Endothelial cell of umbilical vein (primary cell): ENCODE data around the gene PPFIA2. TPM values are rescaled to one million over a fixed set of nuclear protein-coding genes. Genes with fewer than 3 reads are reported as not detected.

Experiments used
- BruUV-seq: library from RNA; stranded (reverse); fragments of 400-500 nt; replicated peaks from 2 replicates; lab custom pipeline; 2021; lab: Mats Ljungman, UMichigan
- CTCF ChIA-PET: fragments of 300-600, 350-600 bp; sonication (Branson Sonifier 250); formaldehyde crosslinking; loops from one replicate; lab custom pipeline; 2021; ENCODE audit warnings: antibody characterized with exemption, inconsistent platforms; lab: Charles Lee
- POLR2A ChIA-PET: fragments of 300-600, 350-600 bp; sonication (Branson Sonifier 250); formaldehyde crosslinking; loops from one replicate; lab custom pipeline; 2021; ENCODE audit warnings: antibody characterized with exemption, inconsistent platforms; lab: Charles Lee
- DNase-seq: peaks from one replicate; pipeline ENCODE4 v3.0.0-alpha.2; 2011; ENCODE audit warnings: low read depth, low spot score
- FAIRE-seq: peaks from 2 replicates; lab custom pipeline; 2011; peaks lifted over from hg19 to GRCh38; lab: Jason Lieb, UNC
- H2AFZ ChIP-seq: 2 replicates; pipeline ENCODE4 v1.6.0; 2012; ENCODE audit warnings: low read depth, low read length, control low read depth, inconsistent platforms
- H3K27ac ChIP-seq: 2 replicates; pipeline ENCODE4 v1.5.1; 2011; ENCODE audit warnings: low read depth, mild to moderate bottlenecking, control low read depth, low read length, moderate library complexity; ENCODE audit not compliant: insufficient read depth
- H3K27me3 ChIP-seq, 2 experiments: 2 replicates each; pipeline versions ENCODE4 v1.6.0 to v1.6.1; 2011; ENCODE audit warnings: low read length in 2 of 2, mixed read lengths in 1 of 2; ENCODE audit not compliant: control insufficient read depth in 2 of 2, insufficient read depth in 2 of 2
- H3K36me3 ChIP-seq, 2 experiments: 2 replicates in 1 of 2; 3 replicates in 1 of 2; pipeline ENCODE4 v1.5.1; 2011; ENCODE audit warnings: low read length in 2 of 2, mild to moderate bottlenecking in 1 of 2, moderate library complexity in 1 of 2; ENCODE audit not compliant: control insufficient read depth in 2 of 2, insufficient read depth in 2 of 2; ENCODE audit errors: extremely low read depth in 1 of 2
- H3K4me1 ChIP-seq: 3 replicates; pipeline ENCODE4 v1.5.1; 2011; ENCODE audit warnings: mild to moderate bottlenecking, low read length; ENCODE audit not compliant: control insufficient read depth, insufficient read depth; ENCODE audit errors: extremely low read depth
- H3K4me2 ChIP-seq: 2 replicates; pipeline ENCODE4 v1.6.1; 2011; ENCODE audit warnings: low read length, control low read depth, mixed read lengths; ENCODE audit not compliant: insufficient read depth
- H3K4me3 ChIP-seq, 3 experiments: fragments of 200-600 bp in 1 of 3; sonication (generic), shearing (Covaris generic) in 1 of 3; replicated peaks in 1 of 3; 2 replicates each; pipeline ENCODE4 v1.5.1; 2011 to 2016; ENCODE audit warnings: control low read depth in 3 of 3, low read length in 3 of 3, mild to moderate bottlenecking in 2 of 3, inconsistent platforms in 1 of 3, low read depth in 1 of 3, moderate library complexity in 1 of 3; ENCODE audit not compliant: insufficient read depth in 1 of 3
- H3K79me2 ChIP-seq: 2 replicates; pipeline ENCODE4 v1.6.0; 2012; ENCODE audit warnings: low read length, inconsistent platforms; ENCODE audit not compliant: control insufficient read depth, insufficient read depth
- H3K9ac ChIP-seq: replicated peaks from 2 replicates; pipeline ENCODE3; 2011; ENCODE audit warnings: low read length, control low read depth; ENCODE audit not compliant: insufficient read depth; ENCODE audit errors: extremely low read depth
- H3K9me1 ChIP-seq: replicated peaks from 3 replicates; pipeline ENCODE4 v1.6.0; 2011; ENCODE audit warnings: mild to moderate bottlenecking, low read length; ENCODE audit not compliant: control insufficient read depth, insufficient read depth; ENCODE audit errors: extremely low read depth
- H3K9me3 ChIP-seq: replicated peaks from 2 replicates; pipeline ENCODE4 v1.5.1; 2012; ENCODE audit warnings: low read length, inconsistent platforms; ENCODE audit not compliant: control insufficient read depth, insufficient read depth
- H4K20me1 ChIP-seq: replicated peaks from 2 replicates; pipeline ENCODE3; 2011; ENCODE audit warnings: mild to moderate bottlenecking, low read length; ENCODE audit not compliant: control insufficient read depth, insufficient read depth; ENCODE audit errors: extremely low read depth
- EZH2 ChIP-seq: IDR thresholded peaks from 2 replicates; pipeline ENCODE4 v1.6.1; 2012; ENCODE audit warnings: borderline replicate concordance, low read depth, mild to moderate bottlenecking, moderate library complexity, low read length, inconsistent platforms; ENCODE audit not compliant: severe bottlenecking
- FOS ChIP-seq: IDR thresholded peaks from 2 replicates; pipeline ENCODE4 v1.6.1; 2011; ENCODE audit warnings: mild to moderate bottlenecking, low read length, moderate library complexity, borderline replicate concordance; ENCODE audit not compliant: insufficient read depth
- GATA2 ChIP-seq: IDR thresholded peaks from 2 replicates; pipeline ENCODE4 v1.7.0; 2011; ENCODE audit warnings: low read depth, mild to moderate bottlenecking, moderate library complexity, mixed read lengths, low read length; ENCODE audit not compliant: insufficient read length, insufficient read depth
- JUN ChIP-seq: IDR thresholded peaks from 2 replicates; pipeline ENCODE4 v1.6.1; 2011; ENCODE audit warnings: borderline replicate concordance, low read depth; ENCODE audit not compliant: insufficient read length, insufficient read depth
- MYC ChIP-seq: IDR thresholded peaks from one replicate; pipeline ENCODE4 v1.6.1; 2011; ENCODE audit warnings: mild to moderate bottlenecking, low read depth, low read length
- POLR2A ChIP-seq: IDR thresholded peaks from 2 replicates; pipeline ENCODE4 v1.6.1; 2012; ENCODE audit warnings: low read depth, mild to moderate bottlenecking, control low read depth, low read length
- POLR2AphosphoS5 ChIP-seq: IDR thresholded peaks from 2 replicates; pipeline ENCODE4 v1.6.1; 2012; ENCODE audit warnings: low read depth, mild to moderate bottlenecking, control low read depth, low read length, moderate library complexity; ENCODE audit not compliant: insufficient read depth
- dilution Hi-C: fragments of 300-500 bp; cut with MboI; formaldehyde crosslinking; loops from one replicate; pipeline ENCODE4 v1.15.0; 2019; ENCODE audit warnings: low sequenced_read_pairs; ENCODE audit not compliant: extremely low pct_ligation_motif_present
- intact Hi-C: fragments of 100-400 bp; cut with micrococcal nuclease; formaldehyde crosslinking; loops from one replicate; pipeline ENCODE4 v1.10.0; 2022
- polyA plus RNA-seq, 4 experiments: library from polyadenylated mRNA; depleted of rRNA in 3 of 4; stranded (reverse) in 3 of 4; unstranded in 1 of 4; fragments of >200 nt; gene quantifications; 2 replicates each; pipeline versions ENCODE4 v1.2.1 to v1.2.3, GENCODE V29; 2011 to 2012; ENCODE audit warnings: missing spikeins in 1 of 4
- total RNA-seq: library from RNA; stranded (reverse); gene quantifications from 2 replicates; pipeline ENCODE4 v1.2.3, GENCODE V29; 2021
- TF ChIP-seq, protein P1 (sequence below), 2 donors: IDR thresholded peaks; 1 replicate in 1 of 2; 2 replicates in 1 of 2; pipeline ENCODE4 v1.5.1; 2011; ENCODE audit warnings: low read length in 2 of 2, mild to moderate bottlenecking in 2 of 2, moderate library complexity in 2 of 2, control low read depth in 1 of 2, inconsistent platforms in 1 of 2, low read depth in 1 of 2; ENCODE audit not compliant: insufficient read depth in 1 of 2; ENCODE audit errors: extremely low read depth in 1 of 2
- TF ChIP-seq, protein P2 (sequence below): IDR thresholded peaks from 2 replicates; pipeline ENCODE4 v1.6.1; 2011; ENCODE audit not compliant: insufficient read depth, insufficient read length

The PPFIA2 gene
- total and polyA plus RNA-seq, 2 donors (not counting 3 experiments of a cell fraction or from before 2014, with no cell fraction given), result not detected

DNA sequence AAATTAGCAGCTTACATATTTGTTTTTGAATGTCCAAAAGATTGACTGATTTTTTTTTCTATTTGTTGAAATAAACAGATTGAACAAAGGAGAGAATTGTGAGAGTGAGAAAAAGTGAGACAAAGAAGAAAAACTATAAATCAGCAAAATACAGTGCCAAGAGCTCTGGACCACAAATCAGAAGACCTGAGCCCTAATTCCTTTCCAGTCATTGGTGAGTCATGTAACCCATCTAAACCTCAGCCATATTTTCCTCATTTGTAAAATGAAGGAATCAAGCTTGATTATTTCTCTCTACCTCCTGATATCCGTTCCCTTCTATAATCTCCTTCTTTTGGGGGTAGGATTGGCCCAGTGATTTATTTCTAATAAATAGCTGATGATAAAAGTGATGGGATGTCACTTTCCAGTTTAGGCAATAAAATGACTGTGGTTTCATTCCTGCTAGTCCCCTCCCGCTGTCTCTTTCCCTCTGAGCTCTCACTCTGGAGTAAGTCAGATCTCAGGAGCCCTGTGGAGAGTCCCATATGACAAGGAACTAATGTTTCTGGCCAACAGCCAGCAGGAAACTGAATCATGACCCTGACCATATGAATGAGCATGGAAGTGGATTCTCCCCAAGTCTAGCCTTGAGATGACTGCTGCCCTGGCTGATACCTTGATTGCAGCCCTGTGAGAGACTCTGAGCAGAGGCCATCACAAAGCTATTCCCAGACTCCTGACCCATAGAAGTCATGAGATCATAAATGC lies 462.4 kb downstream of the PPFIA2 start:
- no peak overlapping the region for H2AFZ ChIP-seq
- H3K4me3 ChIP-seq, result no peak overlapping the region
- ChIA-PET CTCF (interaction anchor here (0.8 to 1.3 kb wide), 4 partner anchors 8 to 14 kb away, joined by 3 to 4 read pairs (median 3); no protein-coding TSS in a partner anchor), POLR2A (no interaction called here)
- no peaks in the 10 kb centered on the region for H3K36me3 ChIP-seq
- no peak overlapping the region for H3K4me2 ChIP-seq
- no peaks in the 10 kb centered on the region for H4K20me1 ChIP-seq
- H3K9me1 ChIP-seq, result no peaks in the 10 kb centered on the region
- no peak overlapping the region for H3K27ac ChIP-seq
- no peaks in the 10 kb centered on the region for H3K4me1 ChIP-seq
- no peaks in the 10 kb centered on the region for H3K9me3 ChIP-seq
- no peak for TF ChIP-seq FOS
- TF ChIP-seq, protein P1, sequence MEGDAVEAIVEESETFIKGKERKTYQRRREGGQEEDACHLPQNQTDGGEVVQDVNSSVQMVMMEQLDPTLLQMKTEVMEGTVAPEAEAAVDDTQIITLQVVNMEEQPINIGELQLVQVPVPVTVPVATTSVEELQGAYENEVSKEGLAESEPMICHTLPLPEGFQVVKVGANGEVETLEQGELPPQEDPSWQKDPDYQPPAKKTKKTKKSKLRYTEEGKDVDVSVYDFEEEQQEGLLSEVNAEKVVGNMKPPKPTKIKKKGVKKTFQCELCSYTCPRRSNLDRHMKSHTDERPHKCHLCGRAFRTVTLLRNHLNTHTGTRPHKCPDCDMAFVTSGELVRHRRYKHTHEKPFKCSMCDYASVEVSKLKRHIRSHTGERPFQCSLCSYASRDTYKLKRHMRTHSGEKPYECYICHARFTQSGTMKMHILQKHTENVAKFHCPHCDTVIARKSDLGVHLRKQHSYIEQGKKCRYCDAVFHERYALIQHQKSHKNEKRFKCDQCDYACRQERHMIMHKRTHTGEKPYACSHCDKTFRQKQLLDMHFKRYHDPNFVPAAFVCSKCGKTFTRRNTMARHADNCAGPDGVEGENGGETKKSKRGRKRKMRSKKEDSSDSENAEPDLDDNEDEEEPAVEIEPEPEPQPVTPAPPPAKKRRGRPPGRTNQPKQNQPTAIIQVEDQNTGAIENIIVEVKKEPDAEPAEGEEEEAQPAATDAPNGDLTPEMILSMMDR (IDR thresholded peaks at IDR 0.05; ENCODE audit: extremely low read depth in 1 of 2, insufficient read depth in 1 of 2, low read depth in 1 of 2, low read length in 2 of 2), result no peak
- no peak for TF ChIP-seq POLR2A
- no peak for TF ChIP-seq MYC
- no peak for TF ChIP-seq JUN
- TF ChIP-seq EZH2, result no peak
- no peak for TF ChIP-seq GATA2
- TF ChIP-seq POLR2AphosphoS5, result no peak
- TF ChIP-seq, protein P2, sequence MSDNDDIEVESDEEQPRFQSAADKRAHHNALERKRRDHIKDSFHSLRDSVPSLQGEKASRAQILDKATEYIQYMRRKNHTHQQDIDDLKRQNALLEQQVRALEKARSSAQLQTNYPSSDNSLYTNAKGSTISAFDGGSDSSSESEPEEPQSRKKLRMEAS, result no peak
- intact Hi-C loops (no loop called here), dilution Hi-C loops (no loop called here)
- no TSS peak for BruUV-seq
- H3K79me2 ChIP-seq, result no peaks in the 10 kb centered on the region
- FAIRE-seq (no peak), DNase-seq (peak; percentile 9)
- H3K27me3 ChIP-seq, result no peaks in the 10 kb centered on the region
- H3K9ac ChIP-seq, result no peak overlapping the region
